ENCODE results near the gene GP1BB. TPM values are rescaled to one million over a fixed set of nuclear protein-coding genes. Genes with fewer than 3 reads are reported as not detected.

The GP1BB gene
- total and polyA plus RNA-seq, 8 donors, result 3.3 to 11.1 (median 5.4) TPM; not detected in 1

- Histone ChIP-seq H3K4me3 (no peak overlapping the region), H3K27me3 (peaks cover 0 to 16% of the 10 kb centered on the region in 2 donors), H3K27ac (no peak overlapping the region), H3K36me3 (no peaks in the 10 kb centered on the region), H3K9me3 (no peaks in the 10 kb centered on the region), H3K4me1 (no peaks in the 10 kb centered on the region)
- no peak for TF ChIP-seq CTCF (IDR thresholded peaks at IDR 0.05)
- intact Hi-C loops (cut with DNase I), result loop anchor here in 1 of 2 donors (5.0 kb wide), 1 partner anchor 180 kb away; no protein-coding TSS in a partner anchor
- ATAC-seq, result no peak
- DNase-seq, result no peak
These were observed 9.2 kb downstream of the GP1BB start for GRCh38 chr22:19732403-19733113.

GRCh38 chr22:19733755-19734154 is 10.4 kb downstream of the GP1BB start:
- Histone ChIP-seq H3K4me1 (no peaks in the 10 kb centered on the region), H3K9me3 (no peaks in the 10 kb centered on the region), H3K27ac (no peak overlapping the region), H3K27me3 (peaks cover 0 to 16% of the 10 kb centered on the region in 2 donors), H3K4me3 (no peak overlapping the region), H3K36me3 (no peaks in the 10 kb centered on the region)
- no peak for TF ChIP-seq CTCF (IDR thresholded peaks at IDR 0.05)
- intact Hi-C loops (cut with DNase I), result loop anchor here in 1 of 2 donors (5.0 kb wide), 1 partner anchor 179 kb away; no protein-coding TSS in a partner anchor
- no peak for ATAC-seq
- DNase-seq, result no peak

- H3K27ac ChIP-seq, result no peak overlapping the region
- H3K27me3 ChIP-seq, result peaks cover 0 to 19% of the 10 kb centered on the region in 2 donors
- H3K4me3 ChIP-seq, result no peak overlapping the region
- no peak for DNase-seq
- no peak for TF ChIP-seq CTCF (IDR thresholded peaks at IDR 0.05)
- intact Hi-C loops (cut with DNase I), result loop anchor here in 1 of 2 donors (5.0 kb wide), 1 partner anchor 178 kb away; no protein-coding TSS in a partner anchor
- no peaks in the 10 kb centered on the region for H3K9me3 ChIP-seq
- no peaks in the 10 kb centered on the region for H3K4me1 ChIP-seq
- no peak for ATAC-seq
- no peaks in the 10 kb centered on the region for H3K36me3 ChIP-seq
These were observed 10.8 kb downstream of the GP1BB start for GRCh38 chr22:19734163-19734562.

- intact Hi-C loops (cut with DNase I), result loop anchor here in 1 of 2 donors (5.0 kb wide), 1 partner anchor 177 kb away; no protein-coding TSS in a partner anchor
These were observed 11.6 kb downstream of the GP1BB start for GRCh38 chr22:19734837-19735382.

More at GRCh38 chr22:19734837-19735382, 11.6 kb downstream of the GP1BB start:
- no peak overlapping the region for H3K27ac ChIP-seq
- H3K9me3 ChIP-seq, result no peaks in the 10 kb centered on the region
- H3K4me3 ChIP-seq, result no peak overlapping the region
- peaks cover 0 to 19% of the 10 kb centered on the region in 2 donors for H3K27me3 ChIP-seq
- H3K36me3 ChIP-seq, result no peaks in the 10 kb centered on the region
- DNase-seq (no peak), ATAC-seq (no peak)
- H3K4me1 ChIP-seq, result no peaks in the 10 kb centered on the region
- no peak for TF ChIP-seq CTCF (IDR thresholded peaks at IDR 0.05)
